T-helper 17 cell (primary cell): ENCODE data around the gene DGKG. TPM values are rescaled to one million over a fixed set of nuclear protein-coding genes. Genes with fewer than 3 reads are reported as not detected.

Experiments used
- ATAC-seq: fragments of 150-1000 bp; cut with Tn5 transposase; 2 replicates; pipeline ENCODE4 v1.10.0; 2021; ENCODE audit warnings: mild to moderate bottlenecking, moderate library complexity
- DNase-seq, 3 donors: peaks; one replicate each; pipeline versions ENCODE4 v3.0.0 to v3.0.0-alpha.2; 2020 to 2021
- H3K9me3 ChIP-seq: one replicate; pipeline ENCODE4 v1.7.0; 2013; ENCODE audit warnings: low read length, mild to moderate bottlenecking; ENCODE audit not compliant: control insufficient read depth, poor library complexity, severe bottlenecking
- H3K27ac Mint-ChIP-seq: one replicate; pipeline ENCODE4 v1.8.0; 2022; ENCODE audit warnings: mild to moderate bottlenecking, moderate library complexity, mixed read lengths
- H3K27me3 Mint-ChIP-seq: one replicate; pipeline ENCODE4 v1.8.0; 2022; ENCODE audit warnings: mixed read lengths
- H3K36me3 Mint-ChIP-seq: one replicate; pipeline ENCODE4 v1.8.0; 2022; ENCODE audit warnings: low read depth, mixed read lengths
- H3K4me1 Mint-ChIP-seq: one replicate; pipeline ENCODE4 v1.8.0; 2022; ENCODE audit warnings: mild to moderate bottlenecking, mixed read lengths
- H3K4me3 Mint-ChIP-seq: one replicate; pipeline ENCODE4 v1.8.0; 2022; ENCODE audit warnings: mild to moderate bottlenecking, moderate library complexity, mixed read lengths
- total RNA-seq, 4 donors: library from RNA in 2 of 4; stranded (reverse) in 2 of 4; gene quantifications; one replicate each; pipeline ENCODE4 v1.2.3 and lab custom pipeline; 2022 to 2026

Gene DGKG
- total RNA-seq, 2 donors from 2014 or later, result 1.9 to 2.6 TPM

- H3K9me3 ChIP-seq, result no peaks in the 10 kb centered on the region
- Mint-ChIP-seq H3K36me3 (peaks cover 6% of the 10 kb centered on the region), H3K27me3 (peaks cover 61% of the 10 kb centered on the region), H3K4me3 (no peak overlapping the region), H3K4me1 (no peaks in the 10 kb centered on the region), H3K27ac (no peak overlapping the region)
- no peak for DNase-seq
- ATAC-seq, result no peak
Observed at GRCh38 chr3:186225603-186226002, 136.4 kb downstream of the DGKG start.

- DNase-seq, result no peak
- no peak for ATAC-seq
- H3K4me3 Mint-ChIP-seq, result no peak overlapping the region
- no peaks in the 10 kb centered on the region for H3K4me1 Mint-ChIP-seq
- no peaks in the 10 kb centered on the region for H3K9me3 ChIP-seq
- peaks cover 53% of the 10 kb centered on the region for H3K27me3 Mint-ChIP-seq
- H3K27ac Mint-ChIP-seq, result no peak overlapping the region
- peaks cover 6% of the 10 kb centered on the region for H3K36me3 Mint-ChIP-seq
Observed at GRCh38 chr3:186224041-186224610, 137.9 kb downstream of the DGKG start.

DNA sequence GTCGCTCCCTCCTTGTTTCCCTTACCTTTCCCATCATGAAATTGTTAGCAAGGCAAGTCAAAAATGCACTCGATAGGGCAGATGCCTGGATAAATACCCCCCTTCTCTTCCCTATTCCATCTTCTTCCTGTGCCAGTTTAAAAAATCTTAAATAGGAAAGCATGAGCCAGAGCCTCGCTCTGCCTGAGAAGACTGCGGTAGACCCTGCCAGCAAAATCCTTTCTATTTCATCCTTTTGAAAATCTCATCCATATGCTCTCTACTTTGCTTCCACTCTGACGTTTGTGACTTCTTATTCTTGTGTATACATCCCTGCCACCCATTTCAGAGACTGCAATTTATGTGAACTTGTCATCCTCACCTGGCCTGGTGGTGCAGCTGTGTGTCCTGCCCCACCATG is 138.6 kb downstream of the DGKG start:
- no peaks in the 10 kb centered on the region for H3K9me3 ChIP-seq
- Mint-ChIP-seq H3K27ac (no peak overlapping the region), H3K4me3 (no peak overlapping the region), H3K4me1 (no peaks in the 10 kb centered on the region), H3K27me3 (peaks cover 49% of the 10 kb centered on the region), H3K36me3 (peaks cover 4% of the 10 kb centered on the region)
- ATAC-seq (no peak), DNase-seq (no peak)

DNA sequence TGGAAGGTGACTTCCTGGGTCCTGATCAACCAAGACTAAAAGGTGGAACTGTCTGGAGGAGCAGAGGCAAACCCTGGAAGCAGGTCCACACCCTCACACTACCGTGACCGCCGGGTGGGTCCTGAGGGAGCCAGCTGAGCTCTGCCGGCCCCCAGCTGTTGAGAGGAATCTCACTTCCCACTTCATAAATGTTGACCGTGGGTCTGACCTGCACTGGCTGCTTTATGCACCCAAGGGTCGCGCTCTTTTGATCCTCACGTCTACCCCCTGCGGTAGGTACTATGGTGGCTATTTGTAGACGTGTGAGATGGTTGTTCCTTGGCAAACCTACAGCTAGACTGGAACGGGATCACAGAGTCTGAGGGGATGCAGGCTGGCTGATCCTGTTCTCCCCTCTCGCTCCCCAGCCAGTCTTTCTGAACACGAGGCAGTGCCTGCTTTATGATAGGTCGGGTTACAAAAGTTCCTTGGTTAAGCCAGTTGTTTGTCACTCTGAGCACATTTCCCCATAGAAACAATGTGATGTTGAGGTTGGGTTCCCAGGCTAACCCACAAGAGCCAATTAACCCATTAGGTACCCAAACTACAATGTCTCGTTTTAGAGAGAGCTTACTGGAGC is 140.2 kb downstream of the DGKG start:
- no peaks in the 10 kb centered on the region for H3K4me1 Mint-ChIP-seq
- ATAC-seq, result no peak
- no peak overlapping the region for H3K27ac Mint-ChIP-seq
- peaks cover 48% of the 10 kb centered on the region for H3K27me3 Mint-ChIP-seq
- H3K4me3 Mint-ChIP-seq, result no peak overlapping the region
- no peak for DNase-seq
- H3K36me3 Mint-ChIP-seq, result peaks cover 4% of the 10 kb centered on the region
- no peaks in the 10 kb centered on the region for H3K9me3 ChIP-seq

DNA sequence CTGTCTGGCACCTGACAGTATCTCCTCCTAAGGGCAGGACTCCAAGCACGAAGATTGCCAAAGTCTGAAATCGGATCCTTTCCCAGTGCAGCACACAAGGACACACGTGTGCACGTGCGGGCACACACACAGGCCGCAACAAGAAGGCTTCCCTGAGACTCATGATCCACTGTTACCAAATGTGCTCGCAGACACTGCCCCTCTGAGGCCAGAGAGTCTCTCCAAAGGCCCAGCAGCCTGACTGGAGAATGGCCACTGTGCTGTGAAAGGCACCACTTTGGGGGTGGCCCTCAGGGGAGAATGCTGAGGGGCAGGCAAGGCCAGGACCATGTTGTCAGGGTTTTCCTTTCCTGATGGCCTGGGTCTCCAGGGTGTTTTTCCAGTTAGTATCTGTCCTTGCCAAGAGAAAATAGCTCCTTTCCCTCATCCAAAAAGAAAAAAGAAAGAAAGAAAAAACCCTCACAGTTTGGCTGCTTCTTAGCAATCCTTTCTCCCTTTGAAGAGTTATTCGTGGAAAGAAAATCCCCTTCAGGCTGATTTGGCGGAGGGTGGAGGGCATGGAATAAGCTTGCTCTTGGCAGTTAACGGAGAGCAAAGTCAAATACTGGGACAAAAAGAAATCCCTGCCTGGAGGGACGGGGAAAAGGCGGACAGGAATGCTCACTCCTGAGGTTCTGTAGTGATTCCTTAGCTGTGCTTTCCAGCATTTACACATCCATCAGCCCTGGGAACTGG is 141.0 kb downstream of the DGKG start:
- no peaks in the 10 kb centered on the region for H3K4me1 Mint-ChIP-seq
- no peak overlapping the region for H3K4me3 Mint-ChIP-seq
- H3K27ac Mint-ChIP-seq, result no peak overlapping the region
- DNase-seq (no peak), ATAC-seq (no peak)
- H3K36me3 Mint-ChIP-seq, result peaks cover 8% of the 10 kb centered on the region
- no peaks in the 10 kb centered on the region for H3K9me3 ChIP-seq
- peaks cover 47% of the 10 kb centered on the region for H3K27me3 Mint-ChIP-seq

DNA sequence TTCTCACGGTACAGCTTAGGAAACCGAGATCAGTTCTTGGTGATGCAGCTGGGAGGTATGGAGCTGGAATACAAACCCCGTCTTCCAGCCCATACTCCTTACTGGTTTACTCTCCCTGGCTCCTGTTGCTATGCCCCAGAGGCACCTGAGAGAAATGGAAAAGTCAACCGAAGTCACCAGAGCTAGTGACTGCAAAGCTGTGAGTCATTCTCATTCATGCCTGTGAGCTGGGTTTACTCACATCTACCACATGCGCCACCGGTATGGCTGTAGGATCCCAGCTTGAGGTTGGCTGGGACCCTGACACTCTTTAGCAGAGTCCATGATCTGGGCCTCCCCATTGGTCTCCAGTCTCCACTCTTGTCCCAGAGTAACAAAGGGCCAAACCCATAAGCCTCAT is 141.7 kb downstream of the DGKG start:
- Mint-ChIP-seq H3K27ac (no peak overlapping the region), H3K27me3 (peaks cover 40% of the 10 kb centered on the region), H3K36me3 (peaks cover 8% of the 10 kb centered on the region), H3K4me1 (no peaks in the 10 kb centered on the region), H3K4me3 (no peak overlapping the region)
- H3K9me3 ChIP-seq, result no peaks in the 10 kb centered on the region
- DNase-seq, result no peak
- no peak for ATAC-seq

DNA sequence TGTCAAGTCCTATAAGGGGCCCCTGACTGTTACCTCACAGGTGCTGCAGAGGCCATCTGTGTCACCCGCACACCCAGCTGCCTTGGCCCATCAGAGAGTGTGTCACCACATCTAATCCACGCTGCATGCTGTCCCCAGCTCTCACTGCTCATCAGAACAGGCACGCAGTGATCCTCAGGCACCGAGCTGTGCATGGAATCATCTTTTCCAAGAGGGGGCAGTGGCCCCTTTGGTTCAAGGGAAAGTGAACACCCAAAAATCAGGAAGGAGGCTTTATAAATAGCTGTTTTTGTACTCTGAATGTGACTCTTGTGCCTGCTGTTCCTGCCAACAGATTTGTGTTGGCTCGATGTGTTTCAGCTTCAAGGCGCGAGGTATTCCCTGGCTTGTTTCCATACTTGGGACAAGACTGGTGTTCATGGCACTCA is 142.8 kb downstream of the DGKG start:
- H3K36me3 Mint-ChIP-seq, result peaks cover 11% of the 10 kb centered on the region

GRCh38 chr3:186218421-186218820 is 143.6 kb downstream of the DGKG start:
- ATAC-seq (no peak), DNase-seq (no peak)
- H3K36me3 Mint-ChIP-seq, result peaks cover 9% of the 10 kb centered on the region
- H3K4me3 Mint-ChIP-seq, result no peak overlapping the region
- no peaks in the 10 kb centered on the region for H3K9me3 ChIP-seq
- H3K27ac Mint-ChIP-seq, result no peak overlapping the region
- peaks cover 25% of the 10 kb centered on the region for H3K27me3 Mint-ChIP-seq
- H3K4me1 Mint-ChIP-seq, result no peaks in the 10 kb centered on the region

More for the DNA sequence above, 142.8 kb downstream of the DGKG start:
- no peaks in the 10 kb centered on the region for H3K4me1 Mint-ChIP-seq
- ATAC-seq, result no peak
- H3K4me3 Mint-ChIP-seq, result no peak overlapping the region
- peaks cover 30% of the 10 kb centered on the region for H3K27me3 Mint-ChIP-seq
- DNase-seq, result no peak
- no peak overlapping the region for H3K27ac Mint-ChIP-seq
- H3K9me3 ChIP-seq, result no peaks in the 10 kb centered on the region

DNA sequence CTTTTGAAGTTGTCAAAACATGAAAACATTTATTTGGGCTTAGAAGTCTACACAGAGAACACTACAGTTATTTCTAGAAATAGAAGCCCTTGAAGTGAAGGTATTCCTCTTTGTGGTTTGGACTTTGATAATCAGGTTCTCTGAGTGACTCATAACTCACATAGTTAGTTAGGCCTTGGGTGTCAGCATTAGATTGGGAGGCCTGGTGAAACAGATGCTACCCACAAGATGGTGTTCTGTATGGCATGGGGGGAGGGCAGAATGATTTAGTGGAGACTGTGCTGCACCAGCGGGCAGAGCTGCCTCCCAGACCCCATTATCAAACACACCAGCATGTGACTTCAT is 144.2 kb downstream of the DGKG start:
- Mint-ChIP-seq H3K36me3 (peaks cover 7% of the 10 kb centered on the region), H3K4me1 (no peaks in the 10 kb centered on the region), H3K27ac (no peak overlapping the region), H3K4me3 (no peak overlapping the region), H3K27me3 (peaks cover 28% of the 10 kb centered on the region)
- ATAC-seq (no peak), DNase-seq (no peak)
- H3K9me3 ChIP-seq, result no peaks in the 10 kb centered on the region

DNA sequence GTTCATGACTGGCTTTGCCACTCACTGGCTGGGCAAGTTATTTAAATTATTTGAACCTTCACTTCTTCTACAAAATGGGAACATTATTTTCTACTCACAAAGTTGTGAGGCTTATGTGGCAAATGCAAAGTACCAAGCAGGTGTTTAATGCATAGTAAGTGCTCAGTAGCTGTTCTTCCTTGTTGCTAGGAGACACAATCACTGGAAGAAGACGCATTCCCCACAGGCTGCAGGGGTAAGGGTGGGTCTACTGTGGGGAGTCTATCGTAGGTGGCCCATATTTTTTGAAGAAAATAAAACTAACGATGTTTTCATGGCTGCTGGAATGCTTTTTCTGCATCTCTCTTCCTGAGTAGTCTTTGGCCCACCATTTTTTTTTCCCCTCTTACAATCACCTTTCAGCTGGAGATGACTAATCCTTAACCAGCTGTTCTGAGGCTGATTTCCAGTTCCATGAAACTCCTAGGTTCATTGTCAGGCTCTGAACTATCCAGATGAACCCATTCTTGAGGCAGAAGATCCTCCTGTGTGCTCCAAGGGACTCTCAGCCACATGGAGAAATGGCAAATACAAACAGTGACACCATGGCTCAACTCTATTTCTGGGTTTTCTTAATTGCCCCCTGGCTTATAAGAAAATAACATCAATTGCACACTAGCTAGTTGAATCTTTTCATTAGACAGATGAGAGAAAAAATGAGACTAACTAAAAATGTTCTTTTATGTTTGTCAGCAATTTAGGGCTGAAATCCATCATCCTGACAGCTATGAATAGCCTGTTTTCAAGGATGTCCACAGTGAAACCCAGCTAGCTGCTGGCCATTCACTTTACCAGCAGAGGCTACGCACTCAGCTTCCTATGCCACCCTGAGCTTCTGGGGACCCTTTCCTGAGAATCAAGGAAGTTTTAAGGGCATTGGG is 144.9 kb downstream of the DGKG start:
- ATAC-seq (no peak), DNase-seq (no peak)
- Mint-ChIP-seq H3K27ac (no peak overlapping the region), H3K4me1 (no peaks in the 10 kb centered on the region), H3K27me3 (peaks cover 30% of the 10 kb centered on the region), H3K36me3 (peaks cover 7% of the 10 kb centered on the region), H3K4me3 (no peak overlapping the region)
- no peaks in the 10 kb centered on the region for H3K9me3 ChIP-seq

DNA sequence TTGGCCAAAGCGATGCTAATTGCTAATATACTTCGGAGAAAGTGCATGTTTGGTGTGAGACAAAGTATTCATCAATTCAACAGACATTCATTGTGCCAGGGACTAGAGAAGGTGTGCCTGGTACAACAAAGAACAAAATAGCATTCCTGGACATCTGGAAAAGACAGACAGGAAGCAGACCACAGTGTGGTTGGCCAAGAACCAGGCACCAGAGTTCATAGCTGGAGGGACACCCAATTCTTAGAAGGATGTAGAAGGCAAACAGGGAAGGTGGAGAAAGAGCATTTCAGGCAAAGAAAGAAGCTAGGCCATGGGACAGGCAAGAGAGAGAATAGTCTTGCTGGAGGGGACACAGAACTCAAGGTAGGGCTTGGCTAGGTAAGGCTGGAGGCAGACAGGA is 147.4 kb downstream of the DGKG start:
- ATAC-seq (no peak), DNase-seq (no peak)
- H3K9me3 ChIP-seq, result no peaks in the 10 kb centered on the region
- Mint-ChIP-seq H3K4me1 (no peaks in the 10 kb centered on the region), H3K27me3 (peaks cover 28% of the 10 kb centered on the region), H3K36me3 (peaks cover 7% of the 10 kb centered on the region), H3K4me3 (no peak overlapping the region), H3K27ac (no peak overlapping the region)

GRCh38 chr3:186213946-186214345 is 148.1 kb downstream of the DGKG start:
- Mint-ChIP-seq H3K36me3 (peaks cover 7% of the 10 kb centered on the region), H3K27ac (no peak overlapping the region), H3K4me3 (no peak overlapping the region), H3K4me1 (no peaks in the 10 kb centered on the region), H3K27me3 (peaks cover 28% of the 10 kb centered on the region)
- no peak for ATAC-seq
- H3K9me3 ChIP-seq, result no peaks in the 10 kb centered on the region
- DNase-seq, result no peak

- Mint-ChIP-seq H3K4me3 (no peak overlapping the region), H3K27ac (no peak overlapping the region), H3K4me1 (peaks cover 2% of the 10 kb centered on the region), H3K27me3 (peaks cover 25% of the 10 kb centered on the region), H3K36me3 (peaks cover 7% of the 10 kb centered on the region)
- H3K9me3 ChIP-seq, result no peaks in the 10 kb centered on the region
- DNase-seq (no peak), ATAC-seq (no peak)
Observed at GRCh38 chr3:186212611-186213010, 149.4 kb downstream of the DGKG start.
